ENCODE data around the gene PIEZO1. TPM values are rescaled to one million over a fixed set of nuclear protein-coding genes. Genes with fewer than 3 reads are reported as not detected.
A peak's percentile ranks its signal among the peaks of the same experiment; 100 is the strongest.

The PIEZO1 gene
- total RNA-seq, 1 donor from 2014 or later, result 45.9 TPM

- Histone ChIP-seq H3K9ac (ENCODE audit: low read depth in 1 of 3, low read length in 3 of 3) (peak overlapping the region; percentile 76 to 85 (median 79)), H3K27me3 (ENCODE audit: control insufficient read depth in 3 of 3, insufficient read depth in 3 of 3, low read length in 3 of 3) (peaks cover 0 to 23% (median 17%) of the 10 kb centered on the region in 3 donors), H3K27ac (ENCODE audit: low read depth, low read length) (peak overlapping the region; percentile 65), H3K4me1 (ENCODE audit: control insufficient read depth in 3 of 3, insufficient read depth in 3 of 3, low read length in 3 of 3) (peaks cover 29 to 63% (median 37%) of the 10 kb centered on the region in 3 donors), H3K36me3 (ENCODE audit: control insufficient read depth in 3 of 3, insufficient read depth in 3 of 3, low read length in 3 of 3) (peaks cover 0 to 7% (median 4%) of the 10 kb centered on the region in 3 donors), H3K4me3 (ENCODE audit: low read length in 3 of 3) (peak overlapping the region; percentile 61 to 85 (median 75)), H3K9me3 (ENCODE audit: control insufficient read depth in 3 of 3, low read length in 3 of 3) (no peaks in the 10 kb centered on the region)
These were observed 99.6 kb downstream of the PIEZO1 start for GRCh38 chr16:88685156-88686061.

- no peak overlapping the region for H3K27ac ChIP-seq (ENCODE audit: low read depth, low read length)
- H3K9ac ChIP-seq (ENCODE audit: low read depth in 1 of 3, low read length in 3 of 3), result peak overlapping the region; percentile 76 to 85 (median 79)
- peak overlapping the region; percentile 61 to 85 (median 75) for H3K4me3 ChIP-seq (ENCODE audit: low read length in 3 of 3)
- H3K4me1 ChIP-seq (ENCODE audit: control insufficient read depth in 3 of 3, insufficient read depth in 3 of 3, low read length in 3 of 3), result peaks cover 29 to 63% (median 37%) of the 10 kb centered on the region in 3 donors
- peaks cover 0 to 10% (median 4%) of the 10 kb centered on the region in 3 donors for H3K36me3 ChIP-seq (ENCODE audit: control insufficient read depth in 3 of 3, insufficient read depth in 3 of 3, low read length in 3 of 3)
- no peaks in the 10 kb centered on the region for H3K9me3 ChIP-seq (ENCODE audit: control insufficient read depth in 3 of 3, low read length in 3 of 3)
- peaks cover 0 to 22% (median 17%) of the 10 kb centered on the region in 3 donors for H3K27me3 ChIP-seq (ENCODE audit: control insufficient read depth in 3 of 3, insufficient read depth in 3 of 3, low read length in 3 of 3)
These were observed 100.4 kb downstream of the PIEZO1 start for GRCh38 chr16:88684569-88685155.

GRCh38 chr16:88681709-88682451, 103.1 kb downstream of the PIEZO1 start:
- peaks cover 35 to 65% (median 40%) of the 10 kb centered on the region in 3 donors for H3K4me1 ChIP-seq (ENCODE audit: control insufficient read depth in 3 of 3, insufficient read depth in 3 of 3, low read length in 3 of 3)
- no peak overlapping the region for H3K9ac ChIP-seq (ENCODE audit: low read depth in 1 of 3, low read length in 3 of 3)
- peaks cover 0 to 32% (median 11%) of the 10 kb centered on the region in 3 donors for H3K27me3 ChIP-seq (ENCODE audit: control insufficient read depth in 3 of 3, insufficient read depth in 3 of 3, low read length in 3 of 3)
- peak overlapping the region in 1 of 3 donors; percentile 6 for H3K4me3 ChIP-seq (ENCODE audit: low read length in 3 of 3)
- peak overlapping the region; percentile 31 for H3K27ac ChIP-seq (ENCODE audit: low read depth, low read length)
- H3K36me3 ChIP-seq (ENCODE audit: control insufficient read depth in 3 of 3, insufficient read depth in 3 of 3, low read length in 3 of 3), result peaks cover 0 to 11% (median 5%) of the 10 kb centered on the region in 3 donors
- no peaks in the 10 kb centered on the region for H3K9me3 ChIP-seq (ENCODE audit: control insufficient read depth in 3 of 3, low read length in 3 of 3)

- H3K27me3 ChIP-seq (ENCODE audit: control insufficient read depth in 3 of 3, insufficient read depth in 3 of 3, low read length in 3 of 3), result peaks cover 0 to 33% (median 11%) of the 10 kb centered on the region in 3 donors
- no peak overlapping the region for H3K27ac ChIP-seq (ENCODE audit: low read depth, low read length)
- H3K9me3 ChIP-seq (ENCODE audit: control insufficient read depth in 3 of 3, low read length in 3 of 3), result no peaks in the 10 kb centered on the region
- peaks cover 0 to 11% (median 7%) of the 10 kb centered on the region in 3 donors for H3K36me3 ChIP-seq (ENCODE audit: control insufficient read depth in 3 of 3, insufficient read depth in 3 of 3, low read length in 3 of 3)
- no peak overlapping the region for H3K9ac ChIP-seq (ENCODE audit: low read depth in 1 of 3, low read length in 3 of 3)
- H3K4me1 ChIP-seq (ENCODE audit: control insufficient read depth in 3 of 3, insufficient read depth in 3 of 3, low read length in 3 of 3), result peaks cover 38 to 67% (median 42%) of the 10 kb centered on the region in 3 donors
- H3K4me3 ChIP-seq (ENCODE audit: low read length in 3 of 3), result no peak overlapping the region
These were observed 103.8 kb downstream of the PIEZO1 start for GRCh38 chr16:88681084-88681680.

- Histone ChIP-seq H3K9ac (ENCODE audit: low read depth in 1 of 3, low read length in 3 of 3) (no peak overlapping the region), H3K4me3 (ENCODE audit: low read length in 3 of 3) (no peak overlapping the region), H3K27ac (ENCODE audit: low read depth, low read length) (no peak overlapping the region), H3K27me3 (ENCODE audit: control insufficient read depth in 3 of 3, insufficient read depth in 3 of 3, low read length in 3 of 3) (peaks cover 0 to 33% (median 11%) of the 10 kb centered on the region in 3 donors), H3K4me1 (ENCODE audit: control insufficient read depth in 3 of 3, insufficient read depth in 3 of 3, low read length in 3 of 3) (peaks cover 43 to 73% (median 48%) of the 10 kb centered on the region in 3 donors), H3K9me3 (ENCODE audit: control insufficient read depth in 3 of 3, low read length in 3 of 3) (no peaks in the 10 kb centered on the region), H3K36me3 (ENCODE audit: control insufficient read depth in 3 of 3, insufficient read depth in 3 of 3, low read length in 3 of 3) (peaks cover 0 to 11% (median 7%) of the 10 kb centered on the region in 3 donors)
These were observed 104.4 kb downstream of the PIEZO1 start for GRCh38 chr16:88680554-88681083.

- peak overlapping the region in 2 of 3 donors; percentile 16 to 53 for H3K9ac ChIP-seq (ENCODE audit: low read depth in 1 of 3, low read length in 3 of 3)
- no peak overlapping the region for H3K4me3 ChIP-seq (ENCODE audit: low read length in 3 of 3)
- H3K9me3 ChIP-seq (ENCODE audit: control insufficient read depth in 3 of 3, low read length in 3 of 3), result no peaks in the 10 kb centered on the region
- peaks cover 0 to 23% (median 7%) of the 10 kb centered on the region in 3 donors for H3K27me3 ChIP-seq (ENCODE audit: control insufficient read depth in 3 of 3, insufficient read depth in 3 of 3, low read length in 3 of 3)
- no peak overlapping the region for H3K27ac ChIP-seq (ENCODE audit: low read depth, low read length)
- H3K4me1 ChIP-seq (ENCODE audit: control insufficient read depth in 3 of 3, insufficient read depth in 3 of 3, low read length in 3 of 3), result peaks cover 56 to 78% (median 59%) of the 10 kb centered on the region in 3 donors
- peaks cover 2 to 11% (median 7%) of the 10 kb centered on the region in 3 donors for H3K36me3 ChIP-seq (ENCODE audit: control insufficient read depth in 3 of 3, insufficient read depth in 3 of 3, low read length in 3 of 3)
These were observed 106.6 kb downstream of the PIEZO1 start for GRCh38 chr16:88678224-88678979.

GRCh38 chr16:88677721-88678120, 107.3 kb downstream of the PIEZO1 start:
- peaks cover 63 to 84% (median 66%) of the 10 kb centered on the region in 3 donors for H3K4me1 ChIP-seq (ENCODE audit: control insufficient read depth in 3 of 3, insufficient read depth in 3 of 3, low read length in 3 of 3)
- H3K9me3 ChIP-seq (ENCODE audit: control insufficient read depth in 3 of 3, low read length in 3 of 3), result no peaks in the 10 kb centered on the region
- peaks cover 0 to 23% (median 7%) of the 10 kb centered on the region in 3 donors for H3K27me3 ChIP-seq (ENCODE audit: control insufficient read depth in 3 of 3, insufficient read depth in 3 of 3, low read length in 3 of 3)
- no peak overlapping the region for H3K27ac ChIP-seq (ENCODE audit: low read depth, low read length)
- H3K4me3 ChIP-seq (ENCODE audit: low read length in 3 of 3), result no peak overlapping the region
- peak overlapping the region in 2 of 3 donors; percentile 2 to 3 for H3K9ac ChIP-seq (ENCODE audit: low read depth in 1 of 3, low read length in 3 of 3)
- peaks cover 2 to 11% (median 7%) of the 10 kb centered on the region in 3 donors for H3K36me3 ChIP-seq (ENCODE audit: control insufficient read depth in 3 of 3, insufficient read depth in 3 of 3, low read length in 3 of 3)

GRCh38 chr16:88676502-88677242, 108.3 kb downstream of the PIEZO1 start:
- Histone ChIP-seq H3K4me3 (ENCODE audit: low read length in 3 of 3) (peak overlapping the region in 1 of 3 donors; percentile 22), H3K27me3 (ENCODE audit: control insufficient read depth in 3 of 3, insufficient read depth in 3 of 3, low read length in 3 of 3) (peaks cover 0 to 23% (median 7%) of the 10 kb centered on the region in 3 donors), H3K4me1 (ENCODE audit: control insufficient read depth in 3 of 3, insufficient read depth in 3 of 3, low read length in 3 of 3) (peaks cover 71 to 88% (median 75%) of the 10 kb centered on the region in 3 donors), H3K36me3 (ENCODE audit: control insufficient read depth in 3 of 3, insufficient read depth in 3 of 3, low read length in 3 of 3) (peaks cover 2 to 11% (median 7%) of the 10 kb centered on the region in 3 donors), H3K9me3 (ENCODE audit: control insufficient read depth in 3 of 3, low read length in 3 of 3) (no peaks in the 10 kb centered on the region), H3K9ac (ENCODE audit: low read depth in 1 of 3, low read length in 3 of 3) (peak overlapping the region in 1 of 3 donors; percentile 45), H3K27ac (ENCODE audit: low read depth, low read length) (peak overlapping the region; percentile 90)
